HEK293 (cell line): Measurements from ENCODE around the gene CRYBG1.

ENCODE experiments used
- HOXA7 ChIP-seq: sonication (generic); formaldehyde crosslinking; IDR thresholded peaks from 2 replicates; pipeline ENCODE4 v1.8.1; 2022; ENCODE audit warnings: missing genetic modification reagents, borderline replicate concordance
- KLF10 ChIP-seq: fragments of 450-650 bp; IDR thresholded peaks from 2 replicates; pipeline ENCODE4 v1.5.1; 2018; ENCODE audit warnings: missing biosample characterization, mild to moderate bottlenecking, missing genetic modification characterization
- MYNN ChIP-seq: fragments of 450-650 bp; formaldehyde crosslinking; IDR thresholded peaks from 2 replicates; pipeline ENCODE4 v1.5.1; 2016; ENCODE audit warnings: missing biosample characterization, missing genetic modification characterization, borderline replicate concordance
- MZF1 ChIP-seq: fragments of 450-650 bp; formaldehyde crosslinking; IDR thresholded peaks from 2 replicates; pipeline ENCODE4 v1.5.1; 2017; ENCODE audit warnings: missing biosample characterization, missing genetic modification characterization, borderline replicate concordance
- OSR2 ChIP-seq: fragments of 450-650 bp; formaldehyde crosslinking; IDR thresholded peaks from 2 replicates; pipeline ENCODE4 v1.5.1; 2016; ENCODE audit warnings: missing biosample characterization, missing genetic modification characterization
- OVOL3 ChIP-seq: fragments of 450-650 bp; formaldehyde crosslinking; IDR thresholded peaks from 2 replicates; pipeline ENCODE4 v1.5.1; 2016; ENCODE audit warnings: missing biosample characterization, missing genetic modification characterization
- SP2 ChIP-seq: fragments of 450-650 bp; formaldehyde crosslinking; IDR thresholded peaks from 2 replicates; pipeline ENCODE4 v1.5.1; 2016; ENCODE audit warnings: missing biosample characterization, missing genetic modification characterization
- ZNF114 ChIP-seq: fragments of 450-650 bp; formaldehyde crosslinking; IDR thresholded peaks from 2 replicates; pipeline ENCODE4 v1.5.0; 2017; ENCODE audit warnings: missing biosample characterization, missing genetic modification characterization
- ZNF133 ChIP-seq: fragments of 450-650 bp; formaldehyde crosslinking; IDR thresholded peaks from 2 replicates; pipeline ENCODE4 v1.5.1; 2016; ENCODE audit warnings: missing biosample characterization, missing genetic modification characterization
- ZNF184 ChIP-seq: fragments of 450-650 bp; IDR thresholded peaks from 2 replicates; pipeline ENCODE4 v1.5.1; 2018; ENCODE audit warnings: missing biosample characterization, mild to moderate bottlenecking, missing genetic modification characterization
- ZNF2 ChIP-seq: fragments of 450-650 bp; formaldehyde crosslinking; IDR thresholded peaks from 2 replicates; pipeline ENCODE4 v1.5.1; 2016; ENCODE audit warnings: missing biosample characterization, missing genetic modification characterization
- ZNF202 ChIP-seq: fragments of 450-650 bp; formaldehyde crosslinking; IDR thresholded peaks from 2 replicates; pipeline ENCODE4 v1.5.1; 2016; ENCODE audit warnings: missing biosample characterization, missing genetic modification characterization, borderline replicate concordance
- ZNF239 ChIP-seq: fragments of 450-650 bp; formaldehyde crosslinking; IDR thresholded peaks from 2 replicates; pipeline ENCODE4 v1.5.1; 2016; ENCODE audit warnings: missing biosample characterization, missing genetic modification characterization
- ZNF555 ChIP-seq: fragments of 450-650 bp; formaldehyde crosslinking; conservative IDR thresholded peaks from 2 replicates; pipeline ENCODE4 v1.5.1; 2017; ENCODE audit warnings: missing biosample characterization, mild to moderate bottlenecking, missing genetic modification characterization, inconsistent platforms
- TF ChIP-seq, protein P1 (sequence below): fragments of 450-650 bp; formaldehyde crosslinking; IDR thresholded peaks from 2 replicates; pipeline ENCODE4 v1.5.1; 2016; ENCODE audit warnings: missing biosample characterization, missing genetic modification characterization
- TF ChIP-seq, protein P2 (sequence below): fragments of 450-650 bp; formaldehyde crosslinking; conservative IDR thresholded peaks from 2 replicates; pipeline ENCODE4 v1.5.1; 2016; ENCODE audit warnings: low read depth, missing biosample characterization, missing genetic modification characterization
- TF ChIP-seq, protein P3 (sequence below): fragments of 450-650 bp; formaldehyde crosslinking; IDR thresholded peaks from 2 replicates; pipeline ENCODE4 v1.5.1; 2016; ENCODE audit warnings: missing biosample characterization, missing genetic modification characterization, borderline replicate concordance
- TF ChIP-seq, protein P4 (sequence below): fragments of 450-650 bp; formaldehyde crosslinking; IDR thresholded peaks from 2 replicates; pipeline ENCODE4 v1.5.1; 2016; ENCODE audit warnings: missing biosample characterization, missing genetic modification characterization
- TF ChIP-seq, protein P5 (sequence below): fragments of 450-650 bp; formaldehyde crosslinking; IDR thresholded peaks from 2 replicates; pipeline ENCODE4 v1.5.1; 2016; ENCODE audit warnings: missing biosample characterization, missing genetic modification characterization, low read depth
- TF ChIP-seq, protein P6 (sequence below): fragments of 450-650 bp; IDR thresholded peaks from 2 replicates; pipeline ENCODE4 v1.5.1; 2018; ENCODE audit warnings: missing biosample characterization, missing genetic modification characterization

Gene CRYBG1

DNA sequence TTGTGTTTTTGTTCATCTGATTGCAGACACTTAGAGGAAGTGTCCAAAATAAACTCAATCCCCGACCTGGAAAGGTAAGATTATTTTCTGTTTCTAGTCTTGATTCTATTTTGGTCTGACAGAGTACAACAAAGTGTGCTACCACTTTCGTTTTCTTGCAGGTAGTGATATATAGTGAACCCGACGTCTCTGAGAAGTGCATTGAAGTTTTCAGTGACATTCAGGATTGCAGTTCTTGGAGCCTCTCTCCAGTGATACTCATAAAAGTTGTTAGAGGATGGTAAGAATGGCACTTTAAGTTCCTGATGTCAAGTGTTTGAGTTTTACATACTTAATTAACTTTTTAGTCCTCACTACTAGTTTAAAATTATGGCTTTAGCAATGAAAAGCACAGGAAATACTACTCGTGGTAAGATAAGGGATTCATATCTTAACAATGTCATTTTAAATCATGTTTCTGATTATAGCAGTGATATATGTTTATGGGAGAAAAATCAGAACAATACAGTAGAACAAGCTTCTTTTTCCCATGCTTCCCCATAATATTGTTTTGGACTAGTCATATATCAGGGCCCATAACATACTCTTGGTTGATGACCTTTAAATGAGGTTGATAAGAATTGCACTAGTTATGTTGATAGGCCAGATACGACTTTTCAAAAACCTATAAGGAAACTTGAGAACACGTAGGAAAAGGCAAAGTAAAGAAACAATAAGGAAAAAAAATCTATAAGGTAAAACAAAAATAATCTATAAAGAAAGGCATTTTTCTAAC lies 164.8 kb downstream of the CRYBG1 start (continued):
- TF ChIP-seq MYNN (no peak), ZNF202 (tag by site-specific recombination) (no peak), HOXA7 (CRISPR knock-in tag) (no peak), OVOL3 (tag by site-specific recombination) (no peak), ZNF184 (no peak), MZF1 (no peak), ZNF114 (tag by site-specific recombination) (no peak), ZNF2 (tag by site-specific recombination) (no peak), OSR2 (tag by site-specific recombination) (0 out of 2 replicates have a peak, but pooled peaks have one; percentile 11), ZNF555 (no peak), ZNF133 (no peak), SP2 (tag by site-specific recombination) (no peak), KLF10 (tag by site-specific recombination) (no peak), ZNF239 (no peak)
- TF ChIP-seq, protein P1, sequence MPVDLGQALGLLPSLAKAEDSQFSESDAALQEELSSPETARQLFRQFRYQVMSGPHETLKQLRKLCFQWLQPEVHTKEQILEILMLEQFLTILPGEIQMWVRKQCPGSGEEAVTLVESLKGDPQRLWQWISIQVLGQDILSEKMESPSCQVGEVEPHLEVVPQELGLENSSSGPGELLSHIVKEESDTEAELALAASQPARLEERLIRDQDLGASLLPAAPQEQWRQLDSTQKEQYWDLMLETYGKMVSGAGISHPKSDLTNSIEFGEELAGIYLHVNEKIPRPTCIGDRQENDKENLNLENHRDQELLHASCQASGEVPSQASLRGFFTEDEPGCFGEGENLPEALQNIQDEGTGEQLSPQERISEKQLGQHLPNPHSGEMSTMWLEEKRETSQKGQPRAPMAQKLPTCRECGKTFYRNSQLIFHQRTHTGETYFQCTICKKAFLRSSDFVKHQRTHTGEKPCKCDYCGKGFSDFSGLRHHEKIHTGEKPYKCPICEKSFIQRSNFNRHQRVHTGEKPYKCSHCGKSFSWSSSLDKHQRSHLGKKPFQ (tag by site-specific recombination): no peak
- TF ChIP-seq, protein P2, sequence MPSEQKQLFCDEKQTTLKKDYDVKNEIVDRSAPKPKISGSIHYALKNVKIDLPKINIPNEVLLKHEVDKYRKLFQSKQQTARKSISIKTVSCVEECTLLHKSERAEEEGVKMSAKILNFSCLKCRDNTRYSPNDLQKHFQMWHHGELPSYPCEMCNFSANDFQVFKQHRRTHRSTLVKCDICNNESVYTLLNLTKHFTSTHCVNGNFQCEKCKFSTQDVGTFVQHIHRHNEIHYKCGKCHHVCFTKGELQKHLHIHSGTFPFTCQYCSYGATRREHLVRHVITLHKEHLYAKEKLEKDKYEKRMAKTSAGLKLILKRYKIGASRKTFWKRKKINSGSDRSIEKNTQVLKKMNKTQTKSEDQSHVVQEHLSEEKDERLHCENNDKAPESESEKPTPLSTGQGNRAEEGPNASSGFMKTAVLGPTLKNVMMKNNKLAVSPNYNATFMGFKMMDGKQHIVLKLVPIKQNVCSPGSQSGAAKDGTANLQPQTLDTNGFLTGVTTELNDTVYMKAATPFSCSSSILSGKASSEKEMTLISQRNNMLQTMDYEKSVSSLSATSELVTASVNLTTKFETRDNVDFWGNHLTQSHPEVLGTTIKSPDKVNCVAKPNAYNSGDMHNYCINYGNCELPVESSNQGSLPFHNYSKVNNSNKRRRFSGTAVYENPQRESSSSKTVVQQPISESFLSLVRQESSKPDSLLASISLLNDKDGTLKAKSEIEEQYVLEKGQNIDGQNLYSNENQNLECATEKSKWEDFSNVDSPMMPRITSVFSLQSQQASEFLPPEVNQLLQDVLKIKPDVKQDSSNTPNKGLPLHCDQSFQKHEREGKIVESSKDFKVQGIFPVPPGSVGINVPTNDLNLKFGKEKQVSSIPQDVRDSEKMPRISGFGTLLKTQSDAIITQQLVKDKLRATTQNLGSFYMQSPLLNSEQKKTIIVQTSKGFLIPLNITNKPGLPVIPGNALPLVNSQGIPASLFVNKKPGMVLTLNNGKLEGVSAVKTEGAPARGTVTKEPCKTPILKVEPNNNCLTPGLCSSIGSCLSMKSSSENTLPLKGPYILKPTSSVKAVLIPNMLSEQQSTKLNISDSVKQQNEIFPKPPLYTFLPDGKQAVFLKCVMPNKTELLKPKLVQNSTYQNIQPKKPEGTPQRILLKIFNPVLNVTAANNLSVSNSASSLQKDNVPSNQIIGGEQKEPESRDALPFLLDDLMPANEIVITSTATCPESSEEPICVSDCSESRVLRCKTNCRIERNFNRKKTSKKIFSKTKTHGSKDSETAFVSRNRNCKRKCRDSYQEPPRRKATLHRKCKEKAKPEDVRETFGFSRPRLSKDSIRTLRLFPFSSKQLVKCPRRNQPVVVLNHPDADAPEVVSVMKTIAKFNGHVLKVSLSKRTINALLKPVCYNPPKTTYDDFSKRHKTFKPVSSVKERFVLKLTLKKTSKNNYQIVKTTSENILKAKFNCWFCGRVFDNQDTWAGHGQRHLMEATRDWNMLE (tag by site-specific recombination): no peak
- TF ChIP-seq, protein P3, sequence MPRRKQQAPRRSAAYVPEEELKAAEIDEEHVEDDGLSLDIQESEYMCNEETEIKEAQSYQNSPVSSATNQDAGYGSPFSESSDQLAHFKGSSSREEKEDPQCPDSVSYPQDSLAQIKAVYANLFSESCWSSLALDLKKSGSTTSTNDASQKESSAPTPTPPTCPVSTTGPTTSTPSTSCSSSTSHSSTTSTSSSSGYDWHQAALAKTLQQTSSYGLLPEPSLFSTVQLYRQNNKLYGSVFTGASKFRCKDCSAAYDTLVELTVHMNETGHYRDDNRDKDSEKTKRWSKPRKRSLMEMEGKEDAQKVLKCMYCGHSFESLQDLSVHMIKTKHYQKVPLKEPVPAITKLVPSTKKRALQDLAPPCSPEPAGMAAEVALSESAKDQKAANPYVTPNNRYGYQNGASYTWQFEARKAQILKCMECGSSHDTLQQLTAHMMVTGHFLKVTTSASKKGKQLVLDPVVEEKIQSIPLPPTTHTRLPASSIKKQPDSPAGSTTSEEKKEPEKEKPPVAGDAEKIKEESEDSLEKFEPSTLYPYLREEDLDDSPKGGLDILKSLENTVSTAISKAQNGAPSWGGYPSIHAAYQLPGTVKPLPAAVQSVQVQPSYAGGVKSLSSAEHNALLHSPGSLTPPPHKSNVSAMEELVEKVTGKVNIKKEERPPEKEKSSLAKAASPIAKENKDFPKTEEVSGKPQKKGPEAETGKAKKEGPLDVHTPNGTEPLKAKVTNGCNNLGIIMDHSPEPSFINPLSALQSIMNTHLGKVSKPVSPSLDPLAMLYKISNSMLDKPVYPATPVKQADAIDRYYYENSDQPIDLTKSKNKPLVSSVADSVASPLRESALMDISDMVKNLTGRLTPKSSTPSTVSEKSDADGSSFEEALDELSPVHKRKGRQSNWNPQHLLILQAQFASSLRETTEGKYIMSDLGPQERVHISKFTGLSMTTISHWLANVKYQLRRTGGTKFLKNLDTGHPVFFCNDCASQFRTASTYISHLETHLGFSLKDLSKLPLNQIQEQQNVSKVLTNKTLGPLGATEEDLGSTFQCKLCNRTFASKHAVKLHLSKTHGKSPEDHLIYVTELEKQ (tag by site-specific recombination): no peak
- TF ChIP-seq, protein P4, sequence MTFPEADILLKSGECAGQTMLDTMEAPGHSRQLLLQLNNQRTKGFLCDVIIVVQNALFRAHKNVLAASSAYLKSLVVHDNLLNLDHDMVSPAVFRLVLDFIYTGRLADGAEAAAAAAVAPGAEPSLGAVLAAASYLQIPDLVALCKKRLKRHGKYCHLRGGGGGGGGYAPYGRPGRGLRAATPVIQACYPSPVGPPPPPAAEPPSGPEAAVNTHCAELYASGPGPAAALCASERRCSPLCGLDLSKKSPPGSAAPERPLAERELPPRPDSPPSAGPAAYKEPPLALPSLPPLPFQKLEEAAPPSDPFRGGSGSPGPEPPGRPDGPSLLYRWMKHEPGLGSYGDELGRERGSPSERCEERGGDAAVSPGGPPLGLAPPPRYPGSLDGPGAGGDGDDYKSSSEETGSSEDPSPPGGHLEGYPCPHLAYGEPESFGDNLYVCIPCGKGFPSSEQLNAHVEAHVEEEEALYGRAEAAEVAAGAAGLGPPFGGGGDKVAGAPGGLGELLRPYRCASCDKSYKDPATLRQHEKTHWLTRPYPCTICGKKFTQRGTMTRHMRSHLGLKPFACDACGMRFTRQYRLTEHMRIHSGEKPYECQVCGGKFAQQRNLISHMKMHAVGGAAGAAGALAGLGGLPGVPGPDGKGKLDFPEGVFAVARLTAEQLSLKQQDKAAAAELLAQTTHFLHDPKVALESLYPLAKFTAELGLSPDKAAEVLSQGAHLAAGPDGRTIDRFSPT: no peak
- TF ChIP-seq, protein P5, sequence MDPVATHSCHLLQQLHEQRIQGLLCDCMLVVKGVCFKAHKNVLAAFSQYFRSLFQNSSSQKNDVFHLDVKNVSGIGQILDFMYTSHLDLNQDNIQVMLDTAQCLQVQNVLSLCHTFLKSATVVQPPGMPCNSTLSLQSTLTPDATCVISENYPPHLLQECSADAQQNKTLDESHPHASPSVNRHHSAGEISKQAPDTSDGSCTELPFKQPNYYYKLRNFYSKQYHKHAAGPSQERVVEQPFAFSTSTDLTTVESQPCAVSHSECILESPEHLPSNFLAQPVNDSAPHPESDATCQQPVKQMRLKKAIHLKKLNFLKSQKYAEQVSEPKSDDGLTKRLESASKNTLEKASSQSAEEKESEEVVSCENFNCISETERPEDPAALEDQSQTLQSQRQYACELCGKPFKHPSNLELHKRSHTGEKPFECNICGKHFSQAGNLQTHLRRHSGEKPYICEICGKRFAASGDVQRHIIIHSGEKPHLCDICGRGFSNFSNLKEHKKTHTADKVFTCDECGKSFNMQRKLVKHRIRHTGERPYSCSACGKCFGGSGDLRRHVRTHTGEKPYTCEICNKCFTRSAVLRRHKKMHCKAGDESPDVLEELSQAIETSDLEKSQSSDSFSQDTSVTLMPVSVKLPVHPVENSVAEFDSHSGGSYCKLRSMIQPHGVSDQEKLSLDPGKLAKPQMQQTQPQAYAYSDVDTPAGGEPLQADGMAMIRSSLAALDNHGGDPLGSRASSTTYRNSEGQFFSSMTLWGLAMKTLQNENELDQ (tag by site-specific recombination): no peak
- TF ChIP-seq, protein P6, sequence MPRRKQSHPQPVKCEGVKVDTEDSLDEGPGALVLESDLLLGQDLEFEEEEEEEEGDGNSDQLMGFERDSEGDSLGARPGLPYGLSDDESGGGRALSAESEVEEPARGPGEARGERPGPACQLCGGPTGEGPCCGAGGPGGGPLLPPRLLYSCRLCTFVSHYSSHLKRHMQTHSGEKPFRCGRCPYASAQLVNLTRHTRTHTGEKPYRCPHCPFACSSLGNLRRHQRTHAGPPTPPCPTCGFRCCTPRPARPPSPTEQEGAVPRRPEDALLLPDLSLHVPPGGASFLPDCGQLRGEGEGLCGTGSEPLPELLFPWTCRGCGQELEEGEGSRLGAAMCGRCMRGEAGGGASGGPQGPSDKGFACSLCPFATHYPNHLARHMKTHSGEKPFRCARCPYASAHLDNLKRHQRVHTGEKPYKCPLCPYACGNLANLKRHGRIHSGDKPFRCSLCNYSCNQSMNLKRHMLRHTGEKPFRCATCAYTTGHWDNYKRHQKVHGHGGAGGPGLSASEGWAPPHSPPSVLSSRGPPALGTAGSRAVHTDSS: no peak
